HG02763 (cell line): ENCODE measurements around the gene PTRH2.
"Not testable (repeated sequence)": the region's sequence is repeated elsewhere in the genome, so short reads cannot be mapped to it uniquely, and the experiment has no call there.

Source experiments
- ATAC-seq: cut with Tn5 transposase; IDR thresholded peaks from one replicate; pipeline ENCODE4 v1.9.1; 2021; ENCODE audit warnings: mild to moderate bottlenecking, moderate library complexity; ENCODE audit not compliant: unreplicated experiment

PTRH2 gene

DNA sequence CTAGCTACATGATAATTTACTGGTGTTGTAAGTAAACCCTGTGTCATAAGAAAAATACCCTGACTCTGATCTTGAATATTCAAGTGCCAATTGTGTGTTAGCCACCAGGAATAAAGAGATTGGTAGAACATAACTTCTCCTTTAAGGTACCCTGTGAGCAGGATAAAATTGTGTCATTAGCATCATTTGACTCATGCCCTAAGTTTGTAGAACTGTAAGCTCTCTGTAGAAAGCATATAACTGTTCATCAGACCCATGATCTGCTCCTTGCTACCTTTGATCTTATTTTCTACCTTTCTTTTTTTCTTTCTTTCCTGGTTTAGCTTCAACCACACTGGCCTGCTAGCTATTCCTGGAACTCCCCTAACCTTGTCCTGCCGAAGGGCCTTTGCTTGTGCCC is 35.8 kb downstream of the PTRH2 start:
- no peak for ATAC-seq

DNA sequence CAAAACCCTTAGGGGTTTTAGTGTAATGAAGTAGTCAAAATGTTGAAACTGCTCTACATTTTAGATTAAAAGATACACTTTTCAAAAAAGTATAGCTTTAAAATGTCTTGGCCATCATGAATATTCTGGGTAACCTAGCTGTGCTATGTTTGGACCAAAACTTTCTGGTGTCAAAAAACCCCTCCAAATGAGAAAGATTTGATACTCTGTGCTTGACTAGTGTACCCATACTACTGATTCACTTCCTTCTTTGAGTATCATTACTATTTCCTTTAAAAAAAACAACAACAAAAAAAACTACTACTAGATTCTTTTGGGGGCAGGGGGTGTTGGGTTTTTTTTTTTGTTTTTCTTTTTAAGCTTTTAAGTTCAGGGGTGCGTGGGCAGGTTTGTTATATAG is 37.3 kb downstream of the PTRH2 start:
- no peak for ATAC-seq

DNA sequence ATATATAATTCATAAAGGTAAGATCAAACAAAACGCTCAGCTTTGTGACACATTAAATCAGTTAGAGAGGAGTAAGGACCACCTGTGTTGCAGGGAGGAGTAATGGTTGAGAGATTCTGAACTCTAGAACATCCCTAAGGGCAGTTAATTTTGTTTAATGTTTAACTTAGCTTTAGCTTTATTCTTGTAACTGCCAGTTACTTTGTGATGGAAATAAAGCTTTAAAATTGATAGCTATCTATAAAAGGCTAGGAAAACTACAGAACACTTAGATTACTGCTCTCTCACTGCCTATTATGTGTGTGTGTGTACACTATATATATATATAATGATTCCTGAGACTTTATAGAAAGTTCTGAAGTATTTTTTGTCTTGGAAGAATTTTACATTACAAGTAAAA is 37.8 kb downstream of the PTRH2 start:
- ATAC-seq, result no peak

DNA sequence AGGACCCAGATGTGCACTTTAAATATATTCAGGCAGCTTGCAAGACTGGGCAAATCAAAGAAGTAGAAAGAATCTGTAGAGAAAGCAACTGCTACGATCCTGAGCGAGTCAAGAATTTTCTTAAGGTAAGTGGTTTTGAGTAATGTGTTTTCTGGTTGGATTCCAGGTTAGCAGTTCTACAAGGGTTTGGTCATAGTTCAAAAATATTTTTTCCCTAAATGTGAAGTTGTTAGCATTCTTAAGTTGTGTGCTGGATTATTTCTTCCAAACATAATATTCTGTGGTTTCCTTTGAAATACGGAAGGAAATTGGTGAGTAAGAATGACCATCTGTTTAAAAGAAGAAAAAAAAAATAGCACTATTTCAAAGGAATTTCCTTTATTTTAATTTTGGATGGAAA is 38.4 kb downstream of the PTRH2 start:
- no peak for ATAC-seq

DNA sequence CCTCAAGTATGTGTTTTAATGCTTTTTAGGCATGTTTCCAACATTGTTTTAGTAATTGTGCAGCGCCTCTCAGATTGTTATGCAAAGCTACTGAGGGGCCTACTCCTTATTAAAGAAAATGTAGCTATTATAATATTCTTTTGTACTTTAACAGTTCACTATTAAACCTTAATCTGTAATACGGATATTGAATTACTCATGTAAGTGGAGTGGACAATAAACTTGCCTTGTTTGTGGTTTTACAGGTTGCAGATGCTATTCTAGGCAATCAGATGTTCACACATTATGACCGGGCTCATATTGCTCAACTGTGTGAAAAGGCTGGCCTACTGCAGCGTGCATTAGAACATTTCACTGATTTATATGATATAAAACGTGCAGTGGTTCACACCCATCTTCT is 41.0 kb downstream of the PTRH2 start:
- no peak for ATAC-seq

DNA sequence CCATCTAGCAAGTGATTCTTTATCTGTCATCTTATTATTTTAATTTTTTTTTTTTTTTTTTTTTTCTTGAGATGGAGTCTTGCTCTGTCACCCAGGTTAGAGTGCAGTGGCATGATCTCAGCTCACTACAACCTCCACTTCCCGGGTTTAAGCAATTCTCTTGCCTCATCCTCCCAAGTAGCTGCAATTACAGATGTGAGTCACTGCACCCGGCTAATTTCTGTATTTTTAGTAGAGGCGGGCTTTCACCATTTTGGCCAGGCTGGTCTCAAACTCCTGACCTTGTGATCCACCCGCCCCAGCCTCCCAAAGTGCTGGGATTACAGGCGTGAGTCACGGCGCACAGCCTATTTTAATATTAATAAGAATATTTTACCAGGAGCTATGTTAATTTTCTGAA is 50.6 kb downstream of the PTRH2 start:
- not testable (repeated sequence) for ATAC-seq

DNA sequence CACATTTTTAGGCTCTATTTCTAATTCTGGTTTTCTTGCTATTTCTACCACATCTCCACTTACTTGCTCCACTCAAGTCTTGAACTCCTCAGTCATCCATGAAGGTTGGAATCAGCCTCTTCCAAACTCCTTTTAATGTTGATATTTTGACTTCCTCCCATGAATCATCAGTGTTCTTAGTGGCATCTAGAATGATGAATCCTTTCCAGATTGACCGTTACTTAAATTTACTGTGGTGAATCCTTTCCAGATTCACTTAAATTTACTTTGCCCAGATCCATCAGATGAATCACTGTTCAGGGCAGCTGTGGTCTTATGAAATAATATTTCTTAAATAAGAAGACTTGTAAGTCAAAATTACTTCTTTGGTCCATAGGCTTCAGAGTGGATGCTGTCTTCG is 55.1 kb downstream of the PTRH2 start:
- ATAC-seq, result no peak

DNA sequence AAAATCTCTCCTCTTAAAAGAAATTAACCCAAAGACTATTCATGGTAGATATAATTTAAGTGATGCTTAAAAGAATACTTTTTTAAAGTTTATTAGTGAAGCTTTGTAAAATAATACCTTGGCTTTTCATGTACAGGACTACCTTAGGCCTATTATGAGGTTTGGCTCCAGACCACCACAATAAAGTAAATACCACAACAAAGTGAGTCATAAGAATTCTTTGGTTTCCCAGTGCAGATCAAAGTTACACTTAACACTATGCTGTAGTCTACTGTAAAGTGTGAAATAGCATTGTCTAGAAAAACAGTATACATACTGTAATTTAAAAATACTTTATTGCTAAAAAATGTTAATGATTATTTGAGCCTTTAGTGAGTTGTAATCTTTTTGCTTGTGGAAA is 55.9 kb downstream of the PTRH2 start:
- no peak for ATAC-seq

DNA sequence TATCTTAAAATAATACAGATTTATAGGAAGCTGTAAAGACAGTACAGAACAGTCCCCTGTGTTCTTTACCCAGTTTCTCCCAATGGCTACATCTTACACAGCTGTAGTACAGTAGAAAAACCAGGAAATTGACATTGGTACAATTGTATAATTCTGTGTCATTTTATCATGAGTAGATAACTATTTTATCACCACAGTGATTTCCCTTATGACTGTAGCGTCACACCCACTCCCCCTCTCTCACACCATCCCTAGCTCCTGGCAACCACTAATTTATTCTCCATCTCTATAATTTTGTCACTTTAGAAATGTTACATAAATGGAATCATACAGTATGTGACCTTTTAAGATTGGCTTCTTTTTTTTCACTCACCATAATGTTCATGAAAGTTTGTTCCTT is 56.6 kb downstream of the PTRH2 start:
- no peak for ATAC-seq

DNA sequence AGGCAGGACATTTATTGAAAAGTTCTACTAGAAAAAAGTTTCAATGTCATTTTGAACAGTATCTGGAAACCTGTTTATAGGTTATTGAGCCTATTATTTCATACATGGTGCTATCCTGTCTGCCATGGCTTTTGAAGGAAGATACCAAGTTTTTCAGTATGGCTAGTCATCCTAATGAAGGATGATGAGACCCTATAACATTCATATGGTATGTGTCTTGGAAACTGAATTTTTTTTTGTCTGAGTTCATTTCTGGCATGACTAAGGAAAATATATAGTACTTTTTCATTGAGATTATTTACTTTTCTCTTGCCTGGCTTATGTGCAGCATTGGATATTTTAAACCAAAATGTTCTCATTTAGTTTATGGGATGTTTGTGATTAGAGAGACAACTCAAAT is 57.3 kb downstream of the PTRH2 start:
- ATAC-seq, result no peak
